Measurements from ENCODE around the gene NXPE2. TPM values are rescaled to one million over a fixed set of nuclear protein-coding genes. Genes with fewer than 3 reads are reported as not detected.
"Not testable (repeated sequence)": the region's sequence is repeated elsewhere in the genome, so short reads cannot be mapped to it uniquely, and the experiment has no call there.

NXPE2 gene
- total RNA-seq, result not detected in 2 replicates

DNA sequence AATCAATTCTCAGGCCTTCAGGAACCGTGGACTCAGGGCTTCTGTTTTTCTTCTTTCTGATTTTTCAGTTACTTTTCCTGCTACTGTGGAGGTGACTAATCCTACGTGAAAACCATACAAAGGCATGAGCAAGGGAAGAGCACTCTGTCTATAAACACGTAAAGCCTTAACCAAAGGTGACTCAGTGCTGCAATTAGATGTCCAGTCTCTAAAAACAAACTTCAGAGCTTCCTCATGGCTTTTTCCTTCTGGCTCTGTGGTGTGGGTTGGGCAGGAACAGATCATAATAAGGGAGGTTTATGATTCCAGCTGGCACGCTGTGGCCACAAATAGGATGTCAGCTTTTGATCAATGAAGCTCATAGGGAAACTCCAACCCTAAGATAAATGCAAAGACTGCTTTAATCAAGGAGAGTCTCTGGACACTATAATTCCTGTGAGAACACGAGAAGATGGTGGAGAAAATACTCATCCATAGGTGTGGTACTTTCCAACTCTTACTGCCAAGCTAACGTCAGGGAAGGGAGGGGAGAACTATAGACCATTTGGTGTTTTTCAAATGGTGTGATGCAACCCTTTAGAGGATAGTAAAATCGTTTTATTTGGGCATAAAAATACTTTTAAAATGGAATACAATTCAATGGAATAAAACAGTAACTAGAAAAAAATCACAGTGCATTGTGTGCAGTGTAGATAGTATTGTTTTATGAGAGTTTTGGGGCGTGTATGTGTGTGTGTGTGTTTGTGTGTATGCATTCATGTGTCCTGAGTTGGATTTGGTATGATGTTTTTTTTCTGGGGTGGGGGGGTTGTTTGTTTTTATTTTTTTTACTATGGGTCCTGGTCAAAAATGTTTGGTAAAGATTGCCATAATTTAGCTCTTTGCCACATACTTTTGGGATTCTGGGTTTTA, at the start of gene NXPE2:
NXPE2 (plus strand) TSS at position 403 of the 912 bp plus-strand sequence; CDS start at position 452, 49 bp downstream.
- no peak within 1 kb of the TSS for H3K4me3 ChIP-seq (ENCODE audit: low read depth, low read length)
- TF ChIP-seq, protein P1, sequence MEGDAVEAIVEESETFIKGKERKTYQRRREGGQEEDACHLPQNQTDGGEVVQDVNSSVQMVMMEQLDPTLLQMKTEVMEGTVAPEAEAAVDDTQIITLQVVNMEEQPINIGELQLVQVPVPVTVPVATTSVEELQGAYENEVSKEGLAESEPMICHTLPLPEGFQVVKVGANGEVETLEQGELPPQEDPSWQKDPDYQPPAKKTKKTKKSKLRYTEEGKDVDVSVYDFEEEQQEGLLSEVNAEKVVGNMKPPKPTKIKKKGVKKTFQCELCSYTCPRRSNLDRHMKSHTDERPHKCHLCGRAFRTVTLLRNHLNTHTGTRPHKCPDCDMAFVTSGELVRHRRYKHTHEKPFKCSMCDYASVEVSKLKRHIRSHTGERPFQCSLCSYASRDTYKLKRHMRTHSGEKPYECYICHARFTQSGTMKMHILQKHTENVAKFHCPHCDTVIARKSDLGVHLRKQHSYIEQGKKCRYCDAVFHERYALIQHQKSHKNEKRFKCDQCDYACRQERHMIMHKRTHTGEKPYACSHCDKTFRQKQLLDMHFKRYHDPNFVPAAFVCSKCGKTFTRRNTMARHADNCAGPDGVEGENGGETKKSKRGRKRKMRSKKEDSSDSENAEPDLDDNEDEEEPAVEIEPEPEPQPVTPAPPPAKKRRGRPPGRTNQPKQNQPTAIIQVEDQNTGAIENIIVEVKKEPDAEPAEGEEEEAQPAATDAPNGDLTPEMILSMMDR (conservative IDR thresholded peaks at IDR 0.05; ENCODE audit: low read depth, low read length), result no peak
- peak; percentile 6 for DNase-seq (ENCODE audit: low read depth)

DNA sequence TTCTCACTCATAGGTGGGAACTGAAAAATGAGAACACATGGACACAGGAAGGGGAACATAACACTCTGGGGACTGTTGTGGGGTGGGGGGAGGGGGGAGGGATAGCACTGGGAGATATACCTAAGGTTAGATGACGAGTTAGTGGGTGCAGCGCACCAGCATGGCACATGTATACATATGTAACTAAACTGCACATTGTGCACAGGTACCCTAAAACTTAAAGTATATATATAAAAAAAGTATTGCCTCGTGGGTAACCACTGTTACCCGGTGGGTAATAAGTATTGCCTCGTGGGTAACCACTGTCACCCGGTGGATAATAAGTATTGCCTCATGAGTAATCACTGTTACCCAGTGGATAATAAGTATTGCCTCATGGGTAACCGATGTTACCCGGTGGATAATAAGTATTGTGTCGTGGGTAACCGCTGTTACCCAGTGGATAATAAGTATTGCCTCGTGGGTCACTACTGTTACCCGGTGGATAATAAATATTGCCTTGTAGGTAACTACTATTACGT, 46.8 kb upstream of the NXPE2 start:
- H3K4me3 ChIP-seq (ENCODE audit: low read depth, low read length); DNase-seq (ENCODE audit: low read depth): not testable (repeated sequence)

DNA sequence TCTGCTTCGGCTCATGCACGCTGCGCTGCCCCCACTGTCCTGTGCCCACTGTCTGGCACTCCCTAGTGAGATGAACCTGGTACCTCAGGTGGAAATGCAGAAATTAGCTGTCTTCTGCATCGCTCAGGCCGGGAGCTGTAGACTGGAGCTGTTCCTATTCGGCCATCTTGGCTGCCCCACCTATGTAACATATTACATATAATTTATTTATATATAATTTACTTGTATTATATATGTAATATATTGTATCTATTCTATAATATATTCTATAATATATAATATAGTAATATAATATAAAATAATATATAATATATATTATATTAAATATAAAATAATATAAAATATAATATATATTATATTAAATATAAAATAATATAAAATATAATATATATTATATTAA, 38.9 kb upstream of the NXPE2 start:
- not testable (repeated sequence) for DNase-seq (ENCODE audit: low read depth); H3K4me3 ChIP-seq (ENCODE audit: low read depth, low read length)

DNA sequence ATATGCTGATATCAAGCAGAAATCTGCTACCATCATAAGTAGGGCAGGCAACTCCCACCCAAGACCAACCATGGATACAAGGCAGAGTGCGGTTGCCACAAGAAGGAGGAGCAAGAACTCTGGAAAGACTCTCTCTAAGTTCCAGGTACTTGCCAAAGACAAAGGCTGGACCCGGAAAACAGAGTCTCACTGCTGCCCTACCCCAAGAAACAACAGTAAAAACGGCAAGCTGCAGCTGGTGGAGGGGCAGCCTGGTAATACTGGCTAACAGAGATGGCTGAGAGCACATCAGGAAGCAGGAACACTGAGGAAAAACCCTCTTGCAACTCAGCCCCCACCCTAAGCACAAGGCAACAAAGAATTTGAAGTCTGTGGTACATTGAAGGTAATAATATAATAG, 27.7 kb upstream of the NXPE2 start:
- no peak for DNase-seq (ENCODE audit: low read depth)
- TF ChIP-seq, protein P1 (conservative IDR thresholded peaks at IDR 0.05; ENCODE audit: low read depth, low read length), result no peak
- H3K4me3 ChIP-seq (ENCODE audit: low read depth, low read length), result no peak overlapping the region

DNA sequence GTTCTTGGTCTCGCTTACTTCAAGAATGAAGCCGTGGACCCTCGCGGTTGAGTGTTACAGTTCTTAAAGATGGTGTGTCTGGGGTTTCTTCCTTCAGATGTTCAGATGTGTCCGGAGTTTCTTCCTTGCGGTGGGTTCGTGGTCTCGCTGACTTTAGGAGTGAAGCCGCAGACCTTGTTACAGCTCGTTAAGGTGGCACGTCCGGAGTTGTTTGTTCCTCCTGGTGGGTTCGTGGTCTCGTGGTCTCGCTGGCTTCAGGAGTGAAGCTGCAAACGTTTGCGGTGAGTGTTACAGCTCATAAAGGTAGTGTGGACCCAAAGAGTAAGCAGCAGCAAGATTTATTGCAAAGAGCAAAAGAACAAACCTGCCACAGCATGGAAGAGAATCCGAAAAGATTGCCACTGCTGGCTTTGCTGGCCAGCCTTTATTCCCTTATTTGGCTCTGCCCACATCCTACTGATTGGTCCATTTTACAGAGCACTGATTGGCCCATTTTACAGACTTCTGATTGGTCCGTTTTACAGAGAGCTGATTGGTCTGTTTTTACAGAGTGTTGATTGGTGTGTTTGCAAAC, 27.1 kb upstream of the NXPE2 start:
- DNase-seq (ENCODE audit: low read depth), result no peak
- H3K4me3 ChIP-seq (ENCODE audit: low read depth, low read length), result no peak overlapping the region
- TF ChIP-seq, protein P1 (conservative IDR thresholded peaks at IDR 0.05; ENCODE audit: low read depth, low read length), result no peak

DNA sequence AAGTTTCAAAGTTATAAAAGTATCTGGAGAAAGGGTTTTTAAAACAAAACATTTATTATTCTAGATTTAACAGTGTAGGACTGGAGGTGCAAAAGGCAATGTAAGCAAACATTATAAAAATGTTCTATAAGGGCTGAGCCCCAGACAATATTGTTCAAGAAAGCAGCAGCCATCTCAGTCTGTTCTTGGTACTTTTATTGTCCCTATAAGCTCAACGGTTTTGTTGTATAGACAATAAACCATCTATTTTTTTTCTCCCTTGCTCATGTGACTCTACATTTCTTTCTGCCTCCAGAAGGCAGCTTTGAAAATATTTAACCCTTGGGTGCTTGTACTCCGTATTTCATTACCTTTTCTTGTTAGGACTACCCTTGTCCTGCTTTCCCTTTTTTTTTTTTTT, 25.2 kb upstream of the NXPE2 start:
- TF ChIP-seq, protein P1 (conservative IDR thresholded peaks at IDR 0.05; ENCODE audit: low read depth, low read length), result no peak
- DNase-seq (ENCODE audit: low read depth), result no peak
- no peak overlapping the region for H3K4me3 ChIP-seq (ENCODE audit: low read depth, low read length)

DNA sequence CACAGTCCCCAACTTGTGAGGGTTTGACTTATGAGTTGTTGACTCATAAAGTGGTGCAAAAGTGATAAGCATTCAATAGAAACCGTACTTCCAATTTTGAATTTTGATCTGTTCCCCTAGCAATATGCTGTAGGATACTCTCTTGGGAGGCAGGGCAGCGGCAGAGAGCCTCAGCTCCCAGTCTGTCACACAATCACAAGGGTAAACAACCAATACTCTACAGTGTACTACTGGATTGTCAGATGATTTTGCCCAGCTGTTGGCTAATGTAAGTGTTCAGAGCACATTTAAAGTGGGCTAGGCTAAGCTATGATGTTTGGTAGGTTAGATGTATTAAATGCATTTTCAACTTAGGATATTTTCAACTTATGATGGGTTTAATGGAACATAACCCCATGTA, 13.7 kb upstream of the NXPE2 start:
- DNase-seq (ENCODE audit: low read depth), result no peak
- no peak overlapping the region for H3K4me3 ChIP-seq (ENCODE audit: low read depth, low read length)
- TF ChIP-seq, protein P1 (conservative IDR thresholded peaks at IDR 0.05; ENCODE audit: low read depth, low read length), result no peak

Data from epithelial cell of proximal tubule (primary cell).